ENCODE data around the gene ELF2.

DNA sequence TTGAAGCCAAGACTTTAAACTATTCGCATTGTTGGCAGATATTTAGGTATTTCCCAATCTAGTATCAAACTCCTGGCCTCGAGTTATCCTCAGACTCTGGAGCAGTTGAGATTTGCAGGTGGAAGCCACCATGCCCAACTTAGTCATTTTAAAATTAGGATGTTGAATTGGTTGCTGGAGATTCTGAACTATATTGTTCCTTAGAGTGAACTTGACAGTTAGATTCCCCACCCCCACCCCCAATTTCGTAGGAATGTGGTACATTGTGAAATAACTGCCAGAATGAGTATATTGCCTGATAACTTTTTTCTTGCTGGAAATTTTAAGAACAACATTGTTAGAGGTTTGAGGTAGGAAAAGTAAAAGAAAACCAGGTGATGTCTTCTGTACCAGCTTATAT is 159.2 kb downstream of the ELF2 start:
- TF ChIP-seq POLR2A (IDR thresholded peaks at IDR 0.05), result no peak
- TF ChIP-seq, protein P1, sequence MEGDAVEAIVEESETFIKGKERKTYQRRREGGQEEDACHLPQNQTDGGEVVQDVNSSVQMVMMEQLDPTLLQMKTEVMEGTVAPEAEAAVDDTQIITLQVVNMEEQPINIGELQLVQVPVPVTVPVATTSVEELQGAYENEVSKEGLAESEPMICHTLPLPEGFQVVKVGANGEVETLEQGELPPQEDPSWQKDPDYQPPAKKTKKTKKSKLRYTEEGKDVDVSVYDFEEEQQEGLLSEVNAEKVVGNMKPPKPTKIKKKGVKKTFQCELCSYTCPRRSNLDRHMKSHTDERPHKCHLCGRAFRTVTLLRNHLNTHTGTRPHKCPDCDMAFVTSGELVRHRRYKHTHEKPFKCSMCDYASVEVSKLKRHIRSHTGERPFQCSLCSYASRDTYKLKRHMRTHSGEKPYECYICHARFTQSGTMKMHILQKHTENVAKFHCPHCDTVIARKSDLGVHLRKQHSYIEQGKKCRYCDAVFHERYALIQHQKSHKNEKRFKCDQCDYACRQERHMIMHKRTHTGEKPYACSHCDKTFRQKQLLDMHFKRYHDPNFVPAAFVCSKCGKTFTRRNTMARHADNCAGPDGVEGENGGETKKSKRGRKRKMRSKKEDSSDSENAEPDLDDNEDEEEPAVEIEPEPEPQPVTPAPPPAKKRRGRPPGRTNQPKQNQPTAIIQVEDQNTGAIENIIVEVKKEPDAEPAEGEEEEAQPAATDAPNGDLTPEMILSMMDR (IDR thresholded peaks at IDR 0.05), result no peak
- no peak for TF ChIP-seq POLR2AphosphoS5 (IDR thresholded peaks at IDR 0.05)
- no peak for TF ChIP-seq EP300 (IDR thresholded peaks at IDR 0.05)
